Measurements from ENCODE around the gene RPN2.

RPN2 gene

GRCh38 chr20:37242503-37242902, 63.4 kb downstream of the RPN2 start:
- ATAC-seq = no peak
- TF ChIP-seq GLIS3 (CRISPR knock-in tag; IDR thresholded peaks at IDR 0.05) (no peak), SNAI2 (CRISPR knock-in tag; IDR thresholded peaks at IDR 0.05) (no peak), RARB (CRISPR knock-in tag; IDR thresholded peaks at IDR 0.05) (no peak), BACH2 (CRISPR knock-in tag; IDR thresholded peaks at IDR 0.05; ENCODE audit: borderline replicate concordance) (no peak), TOX (CRISPR knock-in tag; IDR thresholded peaks at IDR 0.05; ENCODE audit: borderline replicate concordance) (no peak), PATZ1 (CRISPR knock-in tag; IDR thresholded peaks at IDR 0.05; ENCODE audit: borderline replicate concordance) (no peak), ZFP3 (CRISPR knock-in tag; IDR thresholded peaks at IDR 0.05) (no peak), ZNF565 (CRISPR knock-in tag; conservative IDR thresholded peaks at IDR 0.05; ENCODE audit: low read depth) (no peak), CSDC2 (CRISPR knock-in tag; IDR thresholded peaks at IDR 0.05) (no peak), CSRNP3 (CRISPR knock-in tag; IDR thresholded peaks at IDR 0.05) (no peak), ZNF70 (CRISPR knock-in tag; IDR thresholded peaks at IDR 0.05) (no peak), ZNF8 (CRISPR knock-in tag; IDR thresholded peaks at IDR 0.05) (no peak), ZC3H10 (CRISPR knock-in tag; IDR thresholded peaks at IDR 0.05) (no peak), ESRRG (CRISPR knock-in tag; IDR thresholded peaks at IDR 0.05) (no peak), POU6F1 (CRISPR knock-in tag; IDR thresholded peaks at IDR 0.05; ENCODE audit: borderline replicate concordance, low read depth) (no peak), PPARA (CRISPR knock-in tag; IDR thresholded peaks at IDR 0.05; ENCODE audit: borderline replicate concordance) (no peak), ISL1 (CRISPR knock-in tag; IDR thresholded peaks at IDR 0.05) (no peak), TCF4 (CRISPR knock-in tag; IDR thresholded peaks at IDR 0.05; ENCODE audit: borderline replicate concordance) (no peak), ZFP30 (CRISPR knock-in tag; IDR thresholded peaks at IDR 0.05) (no peak)

- no peak for TF ChIP-seq SNAI2 (CRISPR knock-in tag; IDR thresholded peaks at IDR 0.05)
- TF ChIP-seq BACH2 (CRISPR knock-in tag; IDR thresholded peaks at IDR 0.05; ENCODE audit: borderline replicate concordance) = no peak
- no peak for TF ChIP-seq CSRNP3 (CRISPR knock-in tag; IDR thresholded peaks at IDR 0.05)
- no peak for TF ChIP-seq CSDC2 (CRISPR knock-in tag; IDR thresholded peaks at IDR 0.05)
- no peak for TF ChIP-seq TOX (CRISPR knock-in tag; IDR thresholded peaks at IDR 0.05; ENCODE audit: borderline replicate concordance)
- no peak for TF ChIP-seq TSHZ2 (CRISPR knock-in tag; IDR thresholded peaks at IDR 0.05)
- TF ChIP-seq ZNF70 (CRISPR knock-in tag; IDR thresholded peaks at IDR 0.05) = no peak
- TF ChIP-seq ZC3H10 (CRISPR knock-in tag; IDR thresholded peaks at IDR 0.05) = no peak
- no peak for TF ChIP-seq POU6F1 (CRISPR knock-in tag; IDR thresholded peaks at IDR 0.05; ENCODE audit: borderline replicate concordance, low read depth)
- no peak for TF ChIP-seq OSR1 (CRISPR knock-in tag; IDR thresholded peaks at IDR 0.05)
- ATAC-seq = 0 out of 3 replicates have a peak, but pooled peaks have one; percentile 14
Observed at GRCh38 chr20:37243076-37243936, 64.2 kb downstream of the RPN2 start.

Data from SK-N-SH treated with all-trans-retinoic acid at 6 μM for 48 hours (cell line).